HG03097 (cell line): ENCODE data around the gene CFAP119.

Source experiments
- ATAC-seq: cut with Tn5 transposase; IDR thresholded peaks from one replicate; pipeline ENCODE4 v1.9.1; 2021; ENCODE audit not compliant: unreplicated experiment, low FRiP score

CFAP119 gene

DNA sequence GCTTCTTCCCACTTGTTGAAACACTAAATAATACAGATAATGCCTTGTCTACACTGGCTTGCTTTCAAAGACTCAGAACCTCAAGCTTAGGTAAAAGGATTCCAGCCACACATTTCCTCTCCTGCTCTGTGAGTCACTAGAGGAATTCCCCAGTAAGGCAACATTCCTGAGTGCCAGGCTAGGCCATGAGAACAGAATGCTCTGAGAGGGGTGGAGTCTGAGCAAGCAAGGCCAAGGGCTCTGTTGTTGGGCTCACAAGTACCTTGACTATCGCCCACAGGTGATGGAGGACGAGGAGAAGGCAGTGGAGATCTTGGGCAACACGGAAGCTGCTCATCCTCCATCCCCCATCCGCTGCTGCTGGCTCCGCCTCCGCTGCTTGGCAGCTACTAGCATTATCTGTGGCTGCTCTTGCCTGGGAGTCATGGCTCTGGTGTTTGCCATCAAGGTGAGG lies 20.4 kb downstream of the CFAP119 start:
- no peak for ATAC-seq

DNA sequence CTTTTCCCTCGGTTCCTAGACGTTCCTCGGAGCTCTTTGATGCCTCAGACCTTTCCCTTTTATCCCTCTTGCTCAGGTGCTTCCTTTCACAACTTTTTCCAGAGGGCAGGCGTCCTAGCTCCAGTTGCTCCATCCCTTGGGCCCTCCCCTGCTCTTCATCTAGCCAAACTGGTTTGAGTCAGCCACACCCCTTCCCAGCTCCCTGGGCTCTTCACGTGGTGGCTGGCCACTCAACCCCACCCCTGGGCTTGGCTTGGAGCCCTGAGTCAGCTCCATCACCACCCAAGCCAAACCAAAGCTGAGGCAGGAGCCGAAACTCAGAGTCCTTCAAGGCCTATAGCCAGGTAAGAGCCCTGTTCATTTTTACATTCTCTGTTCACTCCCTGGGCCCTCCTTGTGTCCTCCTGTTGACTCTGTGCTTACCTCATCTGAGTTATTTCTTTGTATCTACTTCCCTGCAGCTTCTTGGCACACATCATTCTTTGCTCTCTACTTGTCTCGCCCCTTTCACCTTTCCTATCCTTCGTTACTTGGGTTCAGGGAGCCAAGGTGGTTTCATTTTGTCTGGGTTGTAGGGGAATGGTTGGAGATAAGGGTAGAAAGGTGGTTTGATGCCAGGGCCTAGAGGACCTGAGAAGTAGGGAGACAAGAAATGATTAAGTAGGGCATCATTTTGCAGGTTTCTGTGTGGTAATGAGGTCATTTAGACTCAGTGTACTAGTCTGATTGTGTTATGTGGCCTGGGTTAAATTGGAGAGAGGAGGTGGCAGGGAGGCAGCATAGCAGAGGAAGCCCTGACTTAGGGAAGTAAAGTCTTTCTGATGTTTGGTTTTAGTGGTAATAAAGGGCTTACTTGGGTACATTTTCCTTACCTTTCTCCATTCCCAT lies 21.3 kb downstream of the CFAP119 start:
- no peak for ATAC-seq

DNA sequence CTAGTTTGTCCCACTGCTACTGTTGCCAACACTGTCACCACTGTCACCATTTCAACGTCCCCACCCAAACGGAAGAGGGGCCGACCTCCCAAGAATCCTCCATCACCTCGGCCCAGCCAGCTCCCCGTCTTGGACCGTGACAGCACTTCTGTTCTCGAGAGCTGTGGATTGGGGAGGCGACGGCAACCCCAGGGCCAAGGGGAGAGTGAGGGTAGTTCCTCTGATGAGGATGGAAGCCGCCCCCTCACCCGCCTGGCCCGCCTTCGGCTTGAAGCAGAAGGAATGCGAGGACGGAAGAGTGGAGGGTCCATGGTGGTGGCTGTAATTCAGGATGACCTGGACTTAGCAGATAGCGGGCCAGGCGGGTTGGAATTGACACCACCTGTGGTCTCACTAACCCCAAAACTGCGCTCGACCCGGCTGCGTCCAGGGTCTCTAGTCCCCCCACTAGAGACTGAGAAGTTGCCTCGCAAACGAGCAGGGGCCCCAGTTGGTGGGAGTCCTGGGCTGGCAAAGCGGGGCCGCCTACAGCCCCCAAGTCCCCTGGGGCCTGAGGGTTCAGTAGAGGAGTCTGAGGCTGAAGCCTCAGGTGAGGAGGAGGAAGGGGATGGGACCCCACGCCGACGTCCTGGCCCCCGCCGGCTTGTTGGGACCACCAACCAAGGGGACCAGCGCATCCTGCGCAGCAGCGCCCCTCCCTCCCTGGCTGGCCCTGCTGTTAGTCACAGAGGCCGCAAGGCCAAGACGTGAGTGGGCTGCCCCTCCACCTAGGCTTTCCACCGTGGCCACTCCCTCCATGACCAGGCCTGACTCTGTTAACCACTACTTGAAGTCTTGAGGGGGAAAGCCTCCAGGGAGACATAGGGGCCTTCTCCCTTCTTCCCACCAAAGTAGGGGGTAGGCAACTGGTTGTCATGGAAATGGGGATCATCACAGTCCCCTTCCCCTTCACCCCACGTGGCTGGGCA lies 22.6 kb downstream of the CFAP119 start:
- no peak for ATAC-seq

DNA sequence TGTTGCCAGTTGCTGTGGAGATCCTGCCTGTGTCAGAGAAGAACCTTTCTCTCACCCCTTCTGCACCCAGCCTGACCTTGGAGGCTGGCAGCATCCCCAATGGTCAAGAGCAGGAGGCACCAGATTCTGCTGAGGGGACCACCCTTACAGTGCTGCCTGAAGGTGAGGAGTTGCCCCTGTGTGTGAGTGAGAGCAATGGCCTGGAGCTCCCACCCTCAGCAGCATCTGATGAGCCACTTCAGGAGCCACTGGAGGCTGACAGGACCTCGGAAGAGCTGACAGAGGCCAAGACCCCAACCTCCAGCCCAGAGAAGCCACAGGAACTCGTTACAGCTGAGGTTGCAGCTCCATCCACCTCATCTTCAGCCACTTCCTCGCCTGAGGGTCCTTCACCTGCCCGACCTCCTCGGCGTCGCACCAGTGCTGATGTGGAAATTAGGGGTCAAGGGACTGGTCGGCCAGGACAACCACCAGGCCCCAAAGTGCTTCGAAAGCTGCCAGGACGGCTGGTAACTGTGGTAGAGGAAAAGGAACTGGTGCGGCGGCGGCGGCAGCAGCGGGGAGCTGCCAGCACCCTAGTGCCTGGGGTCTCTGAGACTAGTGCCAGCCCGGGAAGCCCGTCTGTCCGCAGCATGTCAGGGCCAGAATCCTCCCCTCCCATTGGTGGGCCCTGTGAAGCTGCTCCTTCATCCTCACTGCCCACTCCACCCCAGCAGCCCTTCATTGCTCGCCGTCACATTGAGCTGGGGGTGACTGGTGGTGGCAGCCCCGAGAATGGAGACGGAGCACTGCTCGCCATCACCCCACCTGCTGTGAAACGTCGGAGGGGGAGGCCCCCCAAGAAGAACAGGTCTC lies 23.8 kb downstream of the CFAP119 start:
- no peak for ATAC-seq

DNA sequence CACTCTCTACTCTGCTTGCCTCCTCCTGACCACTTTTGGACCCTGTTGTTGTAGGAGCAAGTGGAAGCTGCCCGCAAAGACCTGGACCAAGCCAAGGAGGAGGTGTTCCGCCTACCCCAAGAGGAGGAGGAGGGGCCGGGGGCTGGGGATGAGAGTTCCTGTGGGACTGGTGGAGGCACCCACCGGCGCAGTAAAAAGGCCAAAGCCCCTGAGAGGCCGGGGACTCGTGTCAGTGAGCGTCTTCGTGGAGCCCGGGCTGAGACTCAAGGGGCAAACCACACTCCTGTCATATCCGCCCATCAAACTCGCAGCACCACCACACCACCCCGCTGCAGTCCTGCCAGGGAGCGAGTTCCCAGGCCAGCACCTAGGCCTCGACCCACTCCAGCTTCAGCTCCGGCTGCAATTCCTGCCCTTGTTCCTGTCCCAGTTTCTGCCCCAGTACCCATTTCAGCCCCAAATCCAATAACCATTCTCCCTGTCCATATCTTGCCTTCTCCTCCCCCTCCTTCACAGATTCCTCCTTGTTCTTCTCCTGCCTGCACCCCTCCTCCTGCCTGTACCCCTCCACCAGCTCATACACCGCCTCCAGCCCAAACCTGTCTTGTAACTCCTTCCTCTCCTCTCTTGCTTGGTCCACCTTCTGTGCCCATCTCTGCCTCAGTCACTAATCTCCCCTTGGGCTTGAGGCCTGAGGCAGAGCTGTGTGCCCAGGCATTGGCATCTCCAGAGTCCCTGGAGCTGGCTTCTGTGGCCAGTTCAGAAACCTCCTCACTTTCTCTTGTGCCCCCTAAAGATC lies 24.7 kb downstream of the CFAP119 start:
- no peak for ATAC-seq

DNA sequence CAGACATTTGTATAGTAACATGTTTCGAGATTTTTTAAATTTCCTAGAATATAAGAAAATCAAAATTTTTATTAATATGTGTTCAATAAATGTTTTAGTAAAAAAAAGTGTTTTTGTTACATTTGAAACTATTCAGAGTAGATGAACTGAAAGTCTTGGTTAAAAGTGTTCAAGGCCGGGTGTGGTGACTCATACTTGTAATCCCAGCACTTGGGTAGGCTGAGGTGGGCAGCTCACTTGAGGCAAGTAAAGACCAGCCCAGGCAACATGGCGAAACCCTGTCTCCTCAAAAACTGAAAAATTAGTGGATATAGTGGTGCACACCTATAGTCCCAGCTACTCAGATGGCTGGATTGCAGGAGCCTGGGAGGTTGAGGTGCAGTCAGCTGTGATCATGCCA lies 30.5 kb downstream of the CFAP119 start:
- ATAC-seq, result no peak

DNA sequence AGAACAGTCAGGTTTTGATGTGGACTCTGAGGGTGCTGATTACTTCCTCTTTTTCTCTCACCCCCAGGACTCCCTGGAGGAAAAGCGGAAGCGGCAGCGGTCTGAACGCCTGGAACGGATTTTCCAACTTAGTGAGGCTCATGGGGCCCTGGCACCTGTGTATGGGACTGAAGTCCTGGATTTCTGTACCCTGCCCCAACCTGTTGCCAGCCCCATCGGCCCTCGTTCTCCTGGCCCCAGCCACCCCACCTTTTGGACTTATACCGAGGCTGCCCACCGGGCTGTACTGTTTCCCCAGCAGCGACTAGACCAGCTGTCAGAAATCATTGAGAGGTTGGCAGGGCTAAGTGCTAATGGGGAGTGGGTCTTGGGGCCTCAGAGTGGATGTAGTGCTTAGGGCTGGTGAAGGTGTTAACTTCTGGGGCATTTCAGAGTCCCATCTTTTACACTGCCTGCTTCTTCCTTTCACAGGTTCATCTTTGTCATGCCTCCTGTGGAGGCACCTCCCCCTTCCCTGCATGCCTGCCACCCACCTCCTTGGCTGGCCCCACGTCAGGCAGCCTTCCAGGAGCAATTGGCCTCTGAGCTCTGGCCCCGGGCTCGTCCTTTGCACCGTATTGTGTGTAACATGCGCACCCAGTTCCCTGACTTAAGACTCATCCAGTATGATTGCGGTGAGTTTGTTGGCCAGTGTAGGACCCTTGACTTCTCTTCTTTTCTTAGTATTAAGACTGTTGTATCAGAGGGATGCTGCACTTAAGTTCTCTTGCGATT lies 32.8 kb downstream of the CFAP119 start:
- ATAC-seq, result no peak

DNA sequence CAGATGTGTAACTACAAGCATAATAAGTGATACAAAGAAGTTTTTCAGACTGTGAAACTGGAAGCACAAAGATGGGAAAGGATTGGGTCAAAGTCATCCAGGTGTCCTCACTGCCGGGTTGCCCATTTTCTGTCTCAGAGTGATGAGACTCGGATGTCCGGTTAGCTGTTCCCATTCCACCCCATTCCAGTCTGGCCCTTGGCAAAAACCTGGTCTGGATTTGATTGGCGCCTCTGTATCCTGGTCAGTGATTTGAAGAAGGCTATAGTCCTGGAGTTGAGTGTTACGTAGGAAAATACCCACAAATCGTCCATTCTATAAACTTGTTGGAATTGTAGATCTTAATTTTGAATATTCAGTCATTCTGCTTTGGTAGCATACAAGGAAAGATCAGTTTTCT lies 33.5 kb downstream of the CFAP119 start:
- ATAC-seq, result no peak

DNA sequence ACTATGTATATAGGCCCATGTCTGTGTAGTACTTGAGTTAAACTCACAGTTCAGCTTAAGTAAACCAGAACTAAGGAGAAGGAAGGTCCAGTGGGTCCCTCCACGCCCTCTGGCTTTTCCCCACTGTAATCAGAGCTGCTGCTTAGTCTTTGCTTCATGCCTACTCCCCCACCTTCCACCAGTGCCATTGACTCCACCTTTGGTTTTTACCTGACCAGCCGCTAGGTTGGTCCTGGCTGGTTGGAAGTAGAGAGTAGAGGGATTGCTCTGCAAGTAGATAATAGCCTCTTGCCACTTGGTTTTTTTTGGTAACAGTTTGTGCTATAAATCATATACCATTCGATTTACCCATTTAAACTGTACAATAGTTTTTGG lies 36.5 kb downstream of the CFAP119 start:
- ATAC-seq, result no peak

DNA sequence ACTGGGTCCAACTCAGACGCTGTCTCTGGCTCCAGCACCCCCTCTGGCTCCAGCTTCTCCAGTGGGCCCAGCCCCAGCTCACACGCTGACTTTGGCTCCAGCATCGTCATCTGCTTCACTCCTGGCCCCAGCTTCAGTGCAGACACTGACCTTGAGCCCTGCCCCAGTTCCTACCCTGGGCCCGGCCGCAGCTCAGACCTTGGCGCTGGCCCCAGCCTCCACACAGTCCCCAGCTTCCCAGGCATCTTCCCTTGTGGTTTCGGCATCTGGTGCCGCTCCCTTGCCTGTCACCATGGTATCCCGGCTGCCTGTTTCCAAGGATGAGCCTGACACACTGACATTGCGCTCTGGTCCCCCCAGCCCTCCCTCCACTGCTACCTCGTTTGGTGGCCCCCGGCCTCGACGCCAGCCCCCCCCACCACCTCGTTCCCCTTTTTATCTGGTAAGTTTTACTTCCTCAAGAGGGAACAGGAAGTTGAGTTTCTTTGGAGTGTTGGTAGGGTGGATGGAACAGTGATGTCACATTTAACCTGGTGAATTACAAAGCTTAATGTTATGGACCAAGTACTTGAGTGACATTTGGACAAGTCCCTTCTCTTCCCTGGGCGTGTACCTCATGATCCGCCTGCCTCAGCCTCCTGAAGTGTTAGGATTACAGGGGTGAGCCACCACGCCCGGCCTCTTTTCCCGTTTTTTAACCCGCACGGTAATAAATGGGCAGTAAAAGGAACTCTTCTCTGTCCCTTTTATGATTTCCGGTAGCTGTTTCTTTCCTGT lies 37.0 kb downstream of the CFAP119 start:
- no peak for ATAC-seq

DNA sequence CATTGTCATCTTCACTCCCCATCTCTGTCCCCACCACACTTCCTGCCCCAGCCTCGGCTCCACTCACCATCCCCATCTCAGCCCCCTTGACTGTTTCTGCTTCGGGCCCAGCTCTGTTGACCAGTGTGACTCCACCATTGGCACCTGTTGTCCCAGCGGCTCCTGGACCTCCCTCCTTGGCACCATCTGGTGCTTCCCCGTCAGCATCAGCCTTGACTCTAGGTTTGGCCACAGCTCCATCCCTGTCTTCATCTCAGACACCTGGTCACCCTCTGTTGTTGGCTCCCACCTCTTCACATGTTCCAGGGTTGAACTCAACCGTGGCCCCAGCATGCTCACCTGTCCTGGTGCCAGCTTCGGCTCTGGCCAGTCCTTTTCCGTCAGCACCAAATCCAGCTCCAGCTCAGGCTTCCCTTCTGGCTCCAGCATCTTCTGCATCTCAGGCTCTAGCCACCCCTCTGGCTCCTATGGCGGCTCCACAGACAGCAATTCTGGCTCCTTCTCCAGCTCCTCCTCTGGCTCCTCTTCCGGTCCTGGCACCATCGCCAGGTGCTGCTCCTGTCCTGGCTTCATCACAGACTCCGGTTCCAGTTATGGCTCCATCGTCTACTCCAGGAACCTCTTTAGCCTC lies 38.0 kb downstream of the CFAP119 start:
- no peak for ATAC-seq

DNA sequence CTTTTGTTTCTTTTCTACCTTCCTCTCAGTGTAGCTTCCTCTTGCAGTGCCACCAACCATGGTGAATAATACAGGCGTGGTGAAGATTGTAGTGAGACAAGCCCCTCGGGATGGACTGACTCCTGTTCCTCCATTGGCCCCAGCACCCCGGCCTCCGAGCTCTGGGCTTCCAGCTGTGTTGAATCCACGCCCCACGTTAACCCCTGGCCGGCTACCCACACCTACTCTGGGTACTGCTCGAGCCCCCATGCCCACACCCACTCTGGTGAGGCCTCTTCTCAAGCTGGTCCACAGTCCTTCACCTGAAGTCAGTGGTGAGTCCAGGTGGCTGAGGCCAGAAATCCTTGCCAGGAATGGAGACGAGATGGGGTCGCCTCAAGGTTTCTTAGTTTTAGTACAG lies 38.9 kb downstream of the CFAP119 start:
- no peak for ATAC-seq

DNA sequence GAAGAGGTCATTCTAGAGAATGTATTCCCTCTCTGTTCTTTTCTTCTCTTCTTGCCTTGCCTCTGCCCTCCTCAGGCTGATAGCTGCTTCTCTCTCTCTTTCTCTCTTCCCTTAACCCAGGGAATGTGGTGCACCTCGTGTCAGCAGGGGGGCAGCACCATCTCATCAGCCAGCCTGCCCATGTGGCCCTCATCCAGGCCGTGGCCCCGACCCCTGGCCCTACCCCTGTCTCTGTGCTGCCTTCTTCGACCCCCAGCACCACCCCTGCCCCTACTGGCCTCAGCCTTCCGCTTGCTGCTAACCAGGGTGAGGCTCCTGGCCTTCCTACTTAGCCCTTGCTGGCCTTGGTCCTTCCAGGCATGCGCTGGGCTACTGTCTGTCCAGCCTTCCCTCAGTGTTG lies 39.4 kb downstream of the CFAP119 start:
- no peak for ATAC-seq

DNA sequence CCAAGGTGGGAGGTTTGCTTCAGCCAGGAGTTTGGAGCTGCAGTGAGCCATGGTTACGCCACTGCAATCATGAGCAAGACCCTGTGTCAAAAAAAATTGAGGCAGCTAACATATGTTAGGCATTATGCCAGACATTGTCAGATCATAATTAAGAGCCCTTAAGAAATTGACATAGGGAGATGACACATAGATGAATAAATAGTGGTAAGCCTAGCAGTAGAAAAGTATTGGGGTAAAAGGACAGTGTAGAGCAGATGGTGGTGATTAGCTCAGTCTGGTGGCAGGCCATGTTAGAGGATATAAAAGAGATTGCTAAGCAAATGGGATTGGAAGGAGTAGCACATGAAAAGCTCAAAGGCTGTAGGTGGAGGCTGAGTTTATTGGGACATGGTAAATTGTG lies 40.3 kb downstream of the CFAP119 start:
- no peak for ATAC-seq

DNA sequence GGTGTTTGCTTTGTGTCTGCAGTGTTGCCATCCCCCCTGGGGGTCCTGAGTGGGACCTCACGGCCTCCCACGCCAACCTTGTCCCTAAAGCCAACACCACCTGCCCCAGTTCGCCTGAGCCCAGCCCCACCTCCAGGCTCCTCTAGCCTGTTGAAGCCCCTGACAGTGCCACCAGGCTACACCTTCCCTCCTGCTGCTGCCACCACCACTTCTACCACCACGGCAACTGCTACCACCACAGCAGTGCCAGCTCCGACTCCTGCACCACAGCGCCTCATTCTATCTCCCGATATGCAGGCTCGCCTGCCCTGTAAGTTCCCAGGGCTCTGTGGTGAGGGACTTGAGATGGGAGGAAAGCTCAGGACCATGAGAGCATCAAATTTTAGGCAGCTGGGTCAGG lies 40.7 kb downstream of the CFAP119 start:
- no peak for ATAC-seq

DNA sequence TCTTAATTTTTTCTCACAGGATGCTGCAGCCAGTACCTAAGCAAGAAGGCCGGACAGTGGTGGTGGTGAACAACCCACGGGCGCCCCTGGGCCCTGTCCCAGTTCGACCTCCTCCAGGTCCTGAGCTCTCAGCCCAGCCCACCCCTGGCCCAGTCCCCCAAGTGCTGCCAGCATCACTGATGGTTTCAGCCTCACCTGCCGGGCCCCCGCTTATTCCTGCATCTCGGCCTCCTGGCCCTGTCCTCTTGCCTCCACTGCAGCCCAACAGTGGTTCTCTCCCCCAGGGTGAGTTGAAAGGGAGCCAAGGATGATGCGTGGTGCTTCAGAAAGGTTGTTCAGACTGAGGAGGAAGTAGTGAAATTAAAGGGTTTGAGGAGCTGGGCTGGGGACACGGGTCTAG lies 41.2 kb downstream of the CFAP119 start:
- no peak for ATAC-seq

DNA sequence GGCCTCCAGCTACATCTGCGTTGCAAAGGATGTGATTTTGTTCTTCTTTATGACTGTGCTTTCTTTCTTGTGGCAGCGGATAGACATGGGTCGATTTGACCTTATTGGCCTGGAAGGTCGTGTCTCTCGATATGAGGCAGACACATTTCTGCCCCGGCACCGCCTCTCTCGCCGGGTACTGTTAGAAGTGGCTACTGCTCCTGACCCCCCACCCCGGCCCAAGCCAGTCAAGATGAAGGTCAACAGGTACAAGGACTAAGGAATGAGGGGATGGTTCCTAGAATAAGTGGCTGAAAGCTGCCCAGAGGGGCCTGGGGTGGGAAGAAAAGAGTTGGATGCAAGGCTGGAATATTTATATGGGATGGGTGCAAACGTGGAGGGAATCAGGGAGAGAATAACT lies 41.8 kb downstream of the CFAP119 start:
- ATAC-seq, result no peak
